Lung (tissue), 12 donors: Measurements from ENCODE around the gene RPS16. TPM values are rescaled to one million over a fixed set of nuclear protein-coding genes. Genes with fewer than 3 reads are reported as not detected.
A peak's percentile ranks its signal among the peaks of the same experiment; 100 is the strongest.

ENCODE experiments used
- ATAC-seq: fragments of 200-7000 bp; cut with Tn5 transposase; one replicate; pipeline ENCODE4 v1.9.1; 2020; ENCODE audit warnings: moderate number of reproducible peaks; ENCODE audit not compliant: insufficient read depth, low FRiP score
- DNase-seq, 3 donors: peaks; one replicate each; pipeline ENCODE4 v3.0.0-alpha.2; 2013 to 2017
- H3K27ac ChIP-seq, 2 donors: one replicate each; pipeline ENCODE4 v1.5.1; 2013; ENCODE audit warnings: mild to moderate bottlenecking in 2 of 2, moderate library complexity in 2 of 2, control low read depth in 1 of 2, inconsistent platforms in 1 of 2, low read depth in 1 of 2, low read length in 1 of 2
- H3K27me3 ChIP-seq, 3 donors: one replicate each; pipeline ENCODE4 v1.5.1; 2013; ENCODE audit warnings: low read length in 2 of 3; ENCODE audit not compliant: control insufficient read depth in 3 of 3, insufficient read depth in 3 of 3
- H3K36me3 ChIP-seq, 4 donors: one replicate each; pipeline ENCODE4 v1.5.1; 2013; ENCODE audit warnings: low read length in 4 of 4, mild to moderate bottlenecking in 1 of 4, moderate library complexity in 1 of 4; ENCODE audit not compliant: control insufficient read depth in 4 of 4, insufficient read depth in 4 of 4
- H3K4me1 ChIP-seq, 5 donors: one replicate each; pipeline ENCODE4 v1.5.1; 2013; ENCODE audit warnings: low read length in 5 of 5, mild to moderate bottlenecking in 2 of 5, moderate library complexity in 1 of 5; ENCODE audit not compliant: control insufficient read depth in 5 of 5, insufficient read depth in 5 of 5
- H3K4me3 ChIP-seq: one replicate; pipeline ENCODE4 v1.5.1; 2013; ENCODE audit warnings: mild to moderate bottlenecking, control low read depth, moderate library complexity
- H3K9ac ChIP-seq, 2 donors: one replicate each; pipeline ENCODE4 v1.5.1; 2013; ENCODE audit warnings: low read length in 2 of 2, control low read depth in 1 of 2; ENCODE audit not compliant: insufficient read depth in 1 of 2
- H3K9me3 ChIP-seq, 4 donors: one replicate each; pipeline ENCODE4 v1.5.1; 2013; ENCODE audit warnings: low read length in 3 of 4, mild to moderate bottlenecking in 1 of 4, moderate library complexity in 1 of 4; ENCODE audit not compliant: control insufficient read depth in 4 of 4, insufficient read depth in 3 of 4
- CTCF ChIP-seq: IDR thresholded peaks from 2 replicates; pipeline ENCODE4 v1.5.1; 2012; ENCODE audit warnings: mild to moderate bottlenecking; ENCODE audit errors: control extremely low read depth, extremely low read depth
- WGBS, 2 donors: extraction: QIAGEN DNeasy Blood & Tissue Kit; methylation state at CpG; one replicate each; pipeline ENCODE4 v1.1.7; 2013; 5-methylcytosine and 5-hydroxymethylcytosine counted together
- polyA plus RNA-seq, 2 donors: library from polyadenylated mRNA; stranded (reverse); fragments of 200-250 nt; gene quantifications; one replicate each; pipeline ENCODE4 v1.2.1, GENCODE V29; 2013
- total RNA-seq, 2 donors: library from RNA; depleted of rRNA in 1 of 2; stranded (reverse); fragments of >200 nt in 1 of 2; gene quantifications; one replicate each; pipeline ENCODE4 v1.2.1, GENCODE V29; 2014 to 2021
- donor health status: control.
- donor health status: control.
- donor health status: Bipolar disorder and iron deficiency.
- donor health status: healthy.
- donor health status: DM: yes; HTN: yes; CAD: no.

The RPS16 gene
- total and polyA plus RNA-seq, 4 donors = 108 to 3,242 (median 2,120) TPM

DNA sequence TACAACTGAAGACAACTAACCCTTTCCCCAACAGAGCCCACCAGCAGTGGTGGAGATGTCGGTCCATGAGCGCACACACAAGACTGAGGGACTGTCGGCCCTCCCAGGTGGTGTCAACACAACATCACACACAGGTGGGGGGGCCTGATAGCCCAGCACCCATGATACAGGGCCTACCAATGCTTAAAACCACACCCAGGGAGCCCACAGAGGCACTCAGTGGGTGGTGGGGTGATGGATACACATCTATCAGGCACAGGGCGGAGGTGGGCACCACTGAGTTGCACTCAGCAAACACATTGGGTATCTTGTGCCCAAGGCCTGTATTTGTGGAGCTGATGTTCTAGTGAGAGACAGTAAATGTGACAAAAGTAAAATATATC is 36.1 kb downstream of the RPS16 start:
- no peak for TF ChIP-seq CTCF
- Histone ChIP-seq H3K27ac (peak overlapping the region in 1 of 2 donors; percentile 57), H3K9ac (no peak overlapping the region), H3K27me3 (no peaks in the 10 kb centered on the region), H3K36me3 (peaks cover 0 to 10% (median 5%) of the 10 kb centered on the region in 4 donors), H3K4me3 (no peak overlapping the region), H3K4me1 (peaks cover 0 to 29% (median 12%) of the 10 kb centered on the region in 5 donors), H3K9me3 (no peaks in the 10 kb centered on the region)
- ATAC-seq (no peak), DNase-seq (no peak)
- 95 to 96% methylated on average over 4 of the region's 4 CpGs for WGBS, 2 donors

- H3K4me3 ChIP-seq = peak overlapping the region; percentile 10
- TF ChIP-seq CTCF = no peak
- H3K36me3 ChIP-seq = peaks cover 0 to 16% (median 13%) of the 10 kb centered on the region in 4 donors
- 51 to 60% methylated on average over 11 of the region's 11 CpGs for WGBS, 2 donors
- H3K27me3 ChIP-seq = no peaks in the 10 kb centered on the region
- peak; percentile 12 for ATAC-seq
- no peak for DNase-seq
- peaks cover 0 to 29% (median 12%) of the 10 kb centered on the region in 5 donors for H3K4me1 ChIP-seq
- H3K9me3 ChIP-seq = no peaks in the 10 kb centered on the region
- peak overlapping the region; percentile 29 to 97 for H3K27ac ChIP-seq
- no peak overlapping the region for H3K9ac ChIP-seq
Measured at GRCh38 chr19:39398297-39398864, 37.4 kb downstream of the RPS16 start.

DNA sequence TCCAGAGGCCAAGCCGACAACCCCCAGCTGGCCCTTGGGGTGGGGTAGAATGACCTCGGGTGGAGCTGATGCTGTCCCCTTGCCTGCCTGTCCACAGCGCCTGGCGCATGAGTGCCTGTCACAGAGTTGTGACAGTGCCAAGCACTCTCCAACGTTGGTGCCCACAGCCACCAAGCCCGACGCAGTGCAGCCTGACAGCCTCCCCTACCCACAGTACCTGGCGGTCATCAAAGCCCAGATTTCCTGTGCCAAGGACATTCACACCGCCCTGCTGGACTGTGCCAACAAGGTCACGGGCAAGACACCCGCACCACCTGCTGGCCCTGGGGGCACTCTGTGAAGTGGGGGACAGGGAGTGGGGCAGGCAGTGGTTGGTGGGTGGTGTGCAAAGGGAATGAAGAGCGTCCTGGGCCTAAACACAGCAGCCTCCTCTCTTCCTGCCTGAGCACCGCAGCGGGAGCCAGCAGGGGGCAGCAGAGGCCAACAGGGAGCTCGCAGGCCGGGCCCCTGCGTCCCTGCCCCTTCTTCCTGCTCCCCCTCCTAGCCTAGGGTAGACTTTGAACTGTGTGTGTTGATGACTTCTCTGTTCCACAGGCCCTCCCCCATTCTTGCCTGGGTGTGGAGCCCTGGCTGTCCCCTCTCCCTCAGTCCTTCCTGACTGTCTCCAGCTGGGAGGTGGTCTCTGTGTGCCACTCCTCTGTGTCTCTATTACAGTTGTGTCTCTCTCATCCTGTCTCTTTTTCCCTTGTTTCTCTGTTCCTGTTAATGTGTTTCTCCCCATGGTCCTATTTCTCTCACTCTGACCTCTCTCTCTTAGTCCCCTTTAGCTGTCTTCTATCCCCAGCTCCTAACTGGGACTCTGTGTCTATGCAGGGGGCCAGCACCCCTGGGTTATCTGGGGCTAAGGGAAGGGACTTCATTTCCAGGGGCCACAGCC is 38.1 kb downstream of the RPS16 start:
- Histone ChIP-seq H3K27ac (peak overlapping the region; percentile 29 to 97), H3K9me3 (no peaks in the 10 kb centered on the region), H3K27me3 (no peaks in the 10 kb centered on the region), H3K9ac (no peak overlapping the region), H3K36me3 (peaks cover 0 to 17% (median 14%) of the 10 kb centered on the region in 4 donors), H3K4me1 (peaks cover 0 to 29% (median 9%) of the 10 kb centered on the region in 5 donors), H3K4me3 (peak overlapping the region; percentile 10)
- DNase-seq = peak; percentile 85 to 89 (median 88)
- peak; percentile 75 for ATAC-seq
- TF ChIP-seq CTCF = peak; percentile 96
- WGBS, 2 donors = 30 to 41% methylated on average over 15 to 17 of the region's 17 CpGs
